Neural crest cell (in vitro differentiated cells): Measurements from ENCODE around the gene ADGRG6. TPM values are rescaled to one million over a fixed set of nuclear protein-coding genes. Genes with fewer than 3 reads are reported as not detected.

Experiments
- DNase-seq: peaks from one replicate; pipeline ENCODE4 v3.0.0; 2021; ENCODE audit warnings: low read depth, mixed read lengths, low spot score
- H3K27ac Mint-ChIP-seq: one replicate; pipeline ENCODE4 v1.8.0; 2021; ENCODE audit warnings: mild to moderate bottlenecking, mixed read lengths; ENCODE audit not compliant: unreplicated experiment
- H3K27me3 Mint-ChIP-seq: 2 replicates; pipeline ENCODE4 v1.8.0; 2021; ENCODE audit warnings: low read depth, mild to moderate bottlenecking, mixed read lengths
- H3K36me3 Mint-ChIP-seq: 2 replicates; pipeline ENCODE4 v1.8.0; 2021; ENCODE audit warnings: low read depth, mild to moderate bottlenecking, mixed read lengths
- H3K4me1 Mint-ChIP-seq: 2 replicates; pipeline ENCODE4 v1.8.0; 2021; ENCODE audit warnings: mixed read lengths
- H3K4me3 Mint-ChIP-seq: one replicate; pipeline ENCODE4 v1.8.0; 2021; ENCODE audit warnings: mild to moderate bottlenecking, mixed read lengths
- H3K9me3 Mint-ChIP-seq: 2 replicates; pipeline ENCODE4 v1.8.0; 2021; ENCODE audit warnings: mixed read lengths
- total RNA-seq: library from RNA; stranded (reverse); gene quantifications from 2 replicates; pipeline ENCODE4 v1.2.1, GENCODE V29; 2021
- TF ChIP-seq, protein P1 (sequence below): fragments of 200-600 bp; sonication (generic); conservative IDR thresholded peaks from 2 replicates; pipeline ENCODE4 v1.5.0; 2021; ENCODE audit warnings: antibody characterized with exemption, mild to moderate bottlenecking

Gene ADGRG6
- total RNA-seq, 1 donor from 2014 or later = 78.9 TPM

GRCh38 chr6:142400495-142400894, 98.7 kb downstream of the ADGRG6 start:
- Mint-ChIP-seq H3K4me3 (no peak overlapping the region), H3K27me3 (no peaks in the 10 kb centered on the region), H3K9me3 (no peaks in the 10 kb centered on the region), H3K4me1 (peaks cover 13% of the 10 kb centered on the region), H3K36me3 (peaks cover 6% of the 10 kb centered on the region), H3K27ac (no peak overlapping the region)
- TF ChIP-seq, protein P1, sequence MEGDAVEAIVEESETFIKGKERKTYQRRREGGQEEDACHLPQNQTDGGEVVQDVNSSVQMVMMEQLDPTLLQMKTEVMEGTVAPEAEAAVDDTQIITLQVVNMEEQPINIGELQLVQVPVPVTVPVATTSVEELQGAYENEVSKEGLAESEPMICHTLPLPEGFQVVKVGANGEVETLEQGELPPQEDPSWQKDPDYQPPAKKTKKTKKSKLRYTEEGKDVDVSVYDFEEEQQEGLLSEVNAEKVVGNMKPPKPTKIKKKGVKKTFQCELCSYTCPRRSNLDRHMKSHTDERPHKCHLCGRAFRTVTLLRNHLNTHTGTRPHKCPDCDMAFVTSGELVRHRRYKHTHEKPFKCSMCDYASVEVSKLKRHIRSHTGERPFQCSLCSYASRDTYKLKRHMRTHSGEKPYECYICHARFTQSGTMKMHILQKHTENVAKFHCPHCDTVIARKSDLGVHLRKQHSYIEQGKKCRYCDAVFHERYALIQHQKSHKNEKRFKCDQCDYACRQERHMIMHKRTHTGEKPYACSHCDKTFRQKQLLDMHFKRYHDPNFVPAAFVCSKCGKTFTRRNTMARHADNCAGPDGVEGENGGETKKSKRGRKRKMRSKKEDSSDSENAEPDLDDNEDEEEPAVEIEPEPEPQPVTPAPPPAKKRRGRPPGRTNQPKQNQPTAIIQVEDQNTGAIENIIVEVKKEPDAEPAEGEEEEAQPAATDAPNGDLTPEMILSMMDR = no peak
- DNase-seq = no peak

DNA sequence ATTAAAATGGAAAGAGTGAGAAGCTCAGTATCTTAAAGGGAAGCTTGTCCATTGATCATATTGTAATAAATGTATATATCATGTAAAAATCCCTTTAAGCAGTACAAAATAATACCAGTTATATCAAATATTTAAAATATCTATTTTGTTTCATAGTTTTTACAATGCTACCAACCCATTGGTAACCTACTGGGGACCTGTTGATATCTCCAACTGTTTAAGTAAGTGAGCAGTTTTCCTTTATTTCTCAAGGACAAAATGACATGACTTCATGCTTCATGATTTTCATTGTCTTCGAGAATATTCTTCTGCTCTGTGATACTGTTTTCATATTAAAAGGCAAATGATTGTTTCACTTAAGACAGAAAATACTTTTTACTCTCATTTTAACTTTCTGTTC, 100.0 kb downstream of the ADGRG6 start:
- no peak overlapping the region for H3K4me3 Mint-ChIP-seq
- H3K36me3 Mint-ChIP-seq = peaks cover 6% of the 10 kb centered on the region
- peaks cover 7% of the 10 kb centered on the region for H3K4me1 Mint-ChIP-seq
- TF ChIP-seq, protein P1 = no peak
- no peak overlapping the region for H3K27ac Mint-ChIP-seq
- H3K27me3 Mint-ChIP-seq = no peaks in the 10 kb centered on the region
- H3K9me3 Mint-ChIP-seq = no peaks in the 10 kb centered on the region
- DNase-seq = no peak

DNA sequence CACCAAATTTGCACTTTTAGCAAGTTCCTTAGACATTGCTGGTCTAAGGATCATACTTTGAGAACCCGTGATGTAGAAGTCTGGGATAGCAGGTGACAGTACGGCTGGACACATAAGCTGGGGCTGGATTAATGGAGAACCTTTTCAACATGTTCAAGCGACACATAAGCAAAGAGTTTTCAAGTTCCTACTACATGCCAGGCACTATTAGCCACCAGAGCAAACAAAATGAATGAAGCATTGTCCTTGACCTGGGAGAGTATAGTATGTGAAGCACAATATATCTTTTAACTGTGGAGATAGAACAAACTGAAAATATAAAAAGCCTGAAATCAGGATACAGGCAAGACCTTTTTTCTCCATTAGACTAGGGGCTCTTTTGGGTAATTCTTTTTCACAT, 102.9 kb downstream of the ADGRG6 start:
- Mint-ChIP-seq H3K36me3 (peaks cover 3% of the 10 kb centered on the region), H3K27me3 (no peaks in the 10 kb centered on the region), H3K4me3 (no peak overlapping the region), H3K27ac (peak overlapping the region; percentile 51), H3K9me3 (no peaks in the 10 kb centered on the region), H3K4me1 (peaks cover 7% of the 10 kb centered on the region)
- DNase-seq = no peak
- TF ChIP-seq, protein P1 = no peak

DNA sequence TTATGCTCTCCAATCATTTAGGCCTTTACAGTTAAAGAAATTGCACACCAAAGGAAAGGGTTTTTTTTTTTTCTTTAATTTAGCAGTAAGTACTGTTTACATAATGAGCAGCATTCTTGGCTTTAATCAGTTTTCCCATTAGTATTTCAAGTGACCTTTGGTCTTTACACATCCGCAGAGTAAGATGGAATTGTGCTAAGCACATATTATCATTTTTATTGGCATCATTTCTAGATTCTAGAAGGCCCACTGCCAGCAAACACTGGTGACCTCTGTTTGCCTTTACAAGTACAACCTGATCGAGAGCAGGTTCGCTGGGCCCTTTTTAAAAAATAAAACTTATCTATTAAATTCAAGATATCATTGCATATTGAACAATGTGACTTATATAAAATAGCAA, 104.3 kb downstream of the ADGRG6 start:
- TF ChIP-seq, protein P1 = no peak
- H3K36me3 Mint-ChIP-seq = peaks cover 3% of the 10 kb centered on the region
- no peak overlapping the region for H3K27ac Mint-ChIP-seq
- peaks cover 7% of the 10 kb centered on the region for H3K4me1 Mint-ChIP-seq
- no peak overlapping the region for H3K4me3 Mint-ChIP-seq
- H3K27me3 Mint-ChIP-seq = no peaks in the 10 kb centered on the region
- H3K9me3 Mint-ChIP-seq = no peaks in the 10 kb centered on the region
- DNase-seq = no peak

DNA sequence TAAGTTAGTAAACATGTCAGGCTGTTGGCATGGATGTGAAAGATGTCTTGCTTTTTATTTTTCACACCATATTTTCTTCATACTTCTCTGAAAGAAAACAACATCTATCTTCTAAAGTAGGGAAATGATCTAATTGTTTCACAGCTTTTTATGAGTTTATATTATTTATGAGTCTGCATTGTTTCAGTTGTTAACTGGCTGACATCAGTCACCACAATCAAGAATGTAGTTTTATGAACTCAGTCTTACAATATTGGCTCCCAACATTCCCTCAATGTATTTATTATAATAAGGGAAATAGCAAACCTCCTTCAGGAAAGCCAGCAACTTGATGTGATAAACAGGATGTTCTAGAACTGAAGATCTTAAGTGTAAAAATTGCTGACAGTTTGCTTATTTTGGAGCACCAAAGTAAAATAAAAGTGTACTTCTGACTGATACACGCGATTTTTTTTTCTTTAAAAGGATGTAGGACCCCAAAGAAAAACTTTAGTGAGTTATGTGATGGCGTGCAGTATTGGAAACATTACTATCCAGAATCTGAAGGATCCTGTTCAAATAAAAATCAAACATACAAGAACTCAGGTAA, 106.0 kb downstream of the ADGRG6 start:
- no peak overlapping the region for H3K27ac Mint-ChIP-seq
- TF ChIP-seq, protein P1 = no peak
- H3K4me3 Mint-ChIP-seq = no peak overlapping the region
- no peaks in the 10 kb centered on the region for H3K9me3 Mint-ChIP-seq
- H3K4me1 Mint-ChIP-seq = peaks cover 7% of the 10 kb centered on the region
- no peak for DNase-seq
- H3K27me3 Mint-ChIP-seq = no peaks in the 10 kb centered on the region
- no peaks in the 10 kb centered on the region for H3K36me3 Mint-ChIP-seq

DNA sequence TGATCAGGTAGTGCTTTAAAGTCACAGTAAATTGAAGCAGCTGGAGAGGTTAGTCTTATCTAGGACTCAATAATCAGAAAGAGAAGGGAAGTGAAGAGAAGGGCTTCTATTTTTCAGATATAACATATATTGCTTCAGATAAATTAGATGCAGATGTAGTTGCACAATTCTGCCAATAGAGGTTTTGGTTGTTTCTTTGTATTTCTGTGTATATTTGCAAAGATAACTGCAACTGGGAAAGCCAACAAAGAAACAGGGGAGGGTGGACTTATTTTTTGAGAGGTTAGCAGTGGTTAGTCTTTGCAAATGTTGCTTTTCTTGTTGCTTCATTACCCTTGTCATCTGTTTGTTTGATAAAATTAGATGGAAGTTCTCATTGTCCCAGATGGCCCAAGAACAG, 106.6 kb downstream of the ADGRG6 start:
- H3K4me1 Mint-ChIP-seq = peaks cover 7% of the 10 kb centered on the region
- no peaks in the 10 kb centered on the region for H3K9me3 Mint-ChIP-seq
- H3K27ac Mint-ChIP-seq = no peak overlapping the region
- no peaks in the 10 kb centered on the region for H3K36me3 Mint-ChIP-seq
- TF ChIP-seq, protein P1 = peak; percentile 39
- H3K4me3 Mint-ChIP-seq = no peak overlapping the region
- DNase-seq = no peak
- H3K27me3 Mint-ChIP-seq = no peaks in the 10 kb centered on the region
